Activated CD8-positive, alpha-beta T cell treated with anti-CD3 and anti-CD28 coated beads for 36 hours (primary cell): ENCODE measurements around the gene RIMBP2. TPM values are rescaled to one million over a fixed set of nuclear protein-coding genes. Genes with fewer than 3 reads are reported as not detected.

Source experiments
- ATAC-seq: fragments of 200-7000 bp; cut with Tn5 transposase; one replicate; pipeline ENCODE4 v1.10.0; 2021; ENCODE audit warnings: mild to moderate bottlenecking, moderate library complexity
- CTCF ChIA-PET: fragments of 350-600 bp; sonication (Branson Sonifier 250); formaldehyde crosslinking; loops from one replicate; lab custom pipeline; 2021; ENCODE audit warnings: antibody characterized with exemption; lab: Charles Lee
- POLR2A ChIA-PET: fragments of 350-600 bp; sonication (Branson Sonifier 250); formaldehyde crosslinking; loops from one replicate; lab custom pipeline; 2021; ENCODE audit warnings: antibody characterized with exemption; lab: Charles Lee
- DNase-seq: peaks from one replicate; pipeline ENCODE4 v3.0.0-alpha.2; 2020
- H3K27ac Mint-ChIP-seq: one replicate; pipeline ENCODE4 v1.8.0; 2021; ENCODE audit warnings: mild to moderate bottlenecking, mixed read lengths
- H3K27me3 Mint-ChIP-seq: one replicate; pipeline ENCODE4 v1.8.0; 2021; ENCODE audit warnings: mixed read lengths
- H3K36me3 Mint-ChIP-seq: one replicate; pipeline ENCODE4 v1.8.0; 2021; ENCODE audit warnings: low read depth, mixed read lengths
- H3K4me1 Mint-ChIP-seq: one replicate; pipeline ENCODE4 v1.8.0; 2021; ENCODE audit warnings: low read depth, mixed read lengths
- H3K4me3 Mint-ChIP-seq: one replicate; pipeline ENCODE4 v1.8.0; 2021; ENCODE audit warnings: mild to moderate bottlenecking, moderate library complexity, mixed read lengths
- H3K9me3 Mint-ChIP-seq: one replicate; pipeline ENCODE4 v1.8.0; 2021; ENCODE audit warnings: mixed read lengths
- CTCF ChIP-seq: fragments of 200-600 bp; IDR thresholded peaks from one replicate; pipeline ENCODE4 v1.8.0; 2022; ENCODE audit warnings: antibody characterized with exemption, mild to moderate bottlenecking
- intact Hi-C: fragments of 100-400 bp; cut with micrococcal nuclease; formaldehyde crosslinking; loops from one replicate; pipeline ENCODE4 v1.10.0; 2022
- total RNA-seq, 2 experiments: library from RNA; stranded (reverse); gene quantifications; one replicate each; pipeline ENCODE4 v1.2.3, GENCODE V29; 2021

RIMBP2 gene
- total RNA-seq, 2 experiments from 2014 or later, result not detected

GRCh38 chr12:130537051-130537450 lies 179.0 kb downstream of the RIMBP2 start:
- Mint-ChIP-seq H3K27me3 (no peaks in the 10 kb centered on the region), H3K4me3 (no peak overlapping the region), H3K9me3 (peaks cover 8% of the 10 kb centered on the region), H3K4me1 (no peaks in the 10 kb centered on the region), H3K27ac (no peak overlapping the region), H3K36me3 (no peaks in the 10 kb centered on the region)
- intact Hi-C loops, result no loop called here
- DNase-seq (no peak), ATAC-seq (no peak)
- CTCF ChIA-PET, result no interaction called here
- no peak for TF ChIP-seq CTCF
- POLR2A ChIA-PET, result no interaction called here

DNA sequence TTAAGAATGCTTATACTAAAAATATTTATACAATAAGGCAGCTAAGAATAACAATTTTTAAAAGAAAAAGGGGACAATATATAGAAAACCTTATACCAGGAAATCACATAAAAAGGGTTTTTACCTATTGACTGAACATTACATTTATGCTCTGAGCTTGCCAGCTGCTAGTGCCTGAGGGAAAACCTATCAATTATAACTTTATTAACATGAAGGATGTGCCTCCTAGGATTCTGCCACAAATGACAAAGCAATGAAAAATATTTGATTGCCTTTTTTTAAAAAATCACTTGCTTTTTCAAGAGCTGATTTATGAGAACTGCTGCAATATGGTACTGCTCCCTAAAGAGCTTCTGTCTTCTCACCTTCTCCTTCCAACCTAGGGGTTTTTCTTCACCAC lies 185.7 kb downstream of the RIMBP2 start:
- no peak overlapping the region for H3K27ac Mint-ChIP-seq
- intact Hi-C loops, result no loop called here
- no peaks in the 10 kb centered on the region for H3K9me3 Mint-ChIP-seq
- DNase-seq, result no peak
- no peaks in the 10 kb centered on the region for H3K4me1 Mint-ChIP-seq
- ATAC-seq, result no peak
- H3K36me3 Mint-ChIP-seq, result no peaks in the 10 kb centered on the region
- ChIA-PET CTCF (no interaction called here), POLR2A (no interaction called here)
- no peak for TF ChIP-seq CTCF
- H3K27me3 Mint-ChIP-seq, result peaks cover 3% of the 10 kb centered on the region
- H3K4me3 Mint-ChIP-seq, result no peak overlapping the region

DNA sequence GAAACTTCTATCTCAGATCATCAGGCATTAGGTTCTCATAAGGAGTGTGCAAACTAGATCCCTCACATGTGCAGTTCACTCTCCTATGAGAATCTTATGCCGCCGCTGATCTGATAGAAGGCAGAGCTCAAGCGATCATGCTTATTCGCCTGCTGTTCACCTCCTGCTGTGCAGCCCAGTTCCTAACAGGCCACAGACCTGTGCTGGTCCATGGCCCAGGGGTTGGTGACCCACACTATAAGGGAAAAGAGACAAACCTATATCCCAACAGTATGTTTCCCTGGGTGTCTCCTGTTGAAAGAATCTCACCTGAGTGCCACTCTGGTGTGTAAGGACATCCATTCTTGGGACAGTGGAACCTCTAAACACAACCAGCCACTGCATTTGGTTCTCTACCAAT lies 186.3 kb downstream of the RIMBP2 start:
- POLR2A ChIA-PET, result no interaction called here
- no peak for DNase-seq
- CTCF ChIA-PET, result no interaction called here

DNA sequence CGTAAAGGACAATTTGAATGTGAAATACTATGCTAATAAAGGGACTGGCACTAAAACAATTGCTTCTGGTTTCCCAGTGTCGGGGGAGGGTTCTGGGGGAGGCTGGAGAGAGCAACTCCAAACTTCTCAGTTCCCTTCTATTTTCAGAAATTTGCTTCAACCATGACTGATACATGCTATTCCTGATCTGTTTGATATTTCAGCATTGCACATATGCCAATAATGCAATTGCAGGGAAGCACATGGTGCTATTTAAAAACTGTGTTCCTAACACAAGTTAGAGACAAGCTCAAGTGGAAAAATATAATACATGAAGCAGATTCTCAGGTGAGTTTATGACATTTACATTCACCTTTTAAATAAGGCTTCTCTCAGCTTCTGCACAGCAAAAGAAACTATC lies 188.9 kb downstream of the RIMBP2 start:
- ATAC-seq (no peak), DNase-seq (no peak)
- no peak for TF ChIP-seq CTCF
- Mint-ChIP-seq H3K4me3 (no peak overlapping the region), H3K36me3 (no peaks in the 10 kb centered on the region), H3K9me3 (no peaks in the 10 kb centered on the region), H3K27ac (no peak overlapping the region), H3K27me3 (peaks cover 3% of the 10 kb centered on the region), H3K4me1 (no peaks in the 10 kb centered on the region)
- ChIA-PET POLR2A (no interaction called here), CTCF (no interaction called here)
- intact Hi-C loops, result no loop called here

More for the DNA sequence above, 186.3 kb downstream of the RIMBP2 start:
- ATAC-seq, result no peak
- Mint-ChIP-seq H3K4me3 (no peak overlapping the region), H3K4me1 (no peaks in the 10 kb centered on the region), H3K27ac (no peak overlapping the region), H3K27me3 (peaks cover 3% of the 10 kb centered on the region), H3K9me3 (no peaks in the 10 kb centered on the region), H3K36me3 (no peaks in the 10 kb centered on the region)
- intact Hi-C loops, result no loop called here
- TF ChIP-seq CTCF, result no peak

DNA sequence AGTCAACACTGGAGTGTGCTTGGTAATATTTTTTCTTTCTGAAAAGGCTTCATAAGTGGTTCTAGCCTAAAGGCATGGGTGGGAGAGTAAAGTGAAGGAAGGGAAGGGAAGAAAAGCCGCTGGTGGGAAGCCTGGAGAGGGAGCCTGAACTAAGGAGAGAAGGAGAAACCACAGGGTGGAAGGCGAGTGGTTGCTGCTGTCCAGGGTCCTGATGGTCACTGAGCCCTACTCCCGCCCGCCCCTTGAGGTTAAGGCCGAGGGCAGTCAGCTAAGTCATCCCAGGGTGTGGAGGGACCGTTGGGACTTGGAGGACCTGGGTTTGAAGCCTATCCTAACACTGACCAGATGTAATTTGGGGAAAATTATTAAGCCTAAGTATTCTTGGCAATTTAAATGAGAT lies 189.3 kb downstream of the RIMBP2 start:
- Mint-ChIP-seq H3K27me3 (peaks cover 4% of the 10 kb centered on the region), H3K4me3 (no peak overlapping the region), H3K27ac (no peak overlapping the region), H3K9me3 (no peaks in the 10 kb centered on the region), H3K4me1 (no peaks in the 10 kb centered on the region), H3K36me3 (no peaks in the 10 kb centered on the region)
- intact Hi-C loops, result no loop called here
- POLR2A ChIA-PET, result no interaction called here
- DNase-seq (peak; percentile 5), ATAC-seq (no peak)
- CTCF ChIA-PET, result no interaction called here
- no peak for TF ChIP-seq CTCF
